Measurements from ENCODE around the gene TPPP2.
"Not testable (repeated sequence)": the region's sequence is repeated elsewhere in the genome, so short reads cannot be mapped to it uniquely, and the experiment has no call there.

The TPPP2 gene

DNA sequence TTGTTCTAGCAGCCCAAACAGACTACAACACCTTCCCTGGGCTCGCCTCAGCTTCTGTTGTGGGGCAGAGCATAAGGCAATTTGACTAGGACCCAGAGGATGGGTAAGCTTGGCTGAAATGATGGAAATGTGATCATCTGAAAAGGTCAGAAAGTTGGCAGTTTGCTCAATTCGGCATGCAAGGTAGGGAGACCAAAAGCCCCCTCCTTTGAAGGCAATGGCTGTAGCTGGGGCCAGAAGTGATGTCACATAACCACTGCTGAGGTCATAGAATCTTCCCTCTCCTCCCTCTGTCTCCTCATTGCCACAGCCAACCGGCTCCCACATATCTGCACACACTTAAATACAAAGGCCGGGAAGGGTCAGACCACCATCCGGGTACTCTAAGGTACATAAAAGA lies at the start of gene TPPP2:
TSS of gene TPPP2 (plus strand) at position 301 of the 400 bp plus-strand sequence. CDS start 365 bp downstream, outside the sequence.
- DNase-seq, result peak; percentile 7

DNA sequence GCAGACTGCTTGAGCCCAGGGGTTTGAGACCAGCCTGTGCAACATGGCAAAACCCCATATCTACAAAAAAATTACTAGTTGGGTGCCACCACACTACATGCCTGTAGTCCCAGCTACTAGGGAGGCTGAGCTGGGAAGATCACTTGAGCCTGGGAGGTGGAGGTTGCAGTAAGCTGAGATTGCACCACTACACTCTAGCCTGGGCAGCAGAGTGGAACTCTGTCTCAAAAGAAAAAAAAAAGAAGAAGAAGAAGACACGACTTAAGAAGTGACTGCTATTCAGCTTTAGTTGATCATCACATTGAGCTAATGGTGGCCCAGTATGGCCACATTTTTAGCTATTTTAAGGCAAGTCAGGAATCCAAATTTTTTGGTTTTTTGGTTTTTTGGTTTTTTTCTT lies 49.1 kb upstream of the TPPP2 start:
- DNase-seq, result no peak

DNA sequence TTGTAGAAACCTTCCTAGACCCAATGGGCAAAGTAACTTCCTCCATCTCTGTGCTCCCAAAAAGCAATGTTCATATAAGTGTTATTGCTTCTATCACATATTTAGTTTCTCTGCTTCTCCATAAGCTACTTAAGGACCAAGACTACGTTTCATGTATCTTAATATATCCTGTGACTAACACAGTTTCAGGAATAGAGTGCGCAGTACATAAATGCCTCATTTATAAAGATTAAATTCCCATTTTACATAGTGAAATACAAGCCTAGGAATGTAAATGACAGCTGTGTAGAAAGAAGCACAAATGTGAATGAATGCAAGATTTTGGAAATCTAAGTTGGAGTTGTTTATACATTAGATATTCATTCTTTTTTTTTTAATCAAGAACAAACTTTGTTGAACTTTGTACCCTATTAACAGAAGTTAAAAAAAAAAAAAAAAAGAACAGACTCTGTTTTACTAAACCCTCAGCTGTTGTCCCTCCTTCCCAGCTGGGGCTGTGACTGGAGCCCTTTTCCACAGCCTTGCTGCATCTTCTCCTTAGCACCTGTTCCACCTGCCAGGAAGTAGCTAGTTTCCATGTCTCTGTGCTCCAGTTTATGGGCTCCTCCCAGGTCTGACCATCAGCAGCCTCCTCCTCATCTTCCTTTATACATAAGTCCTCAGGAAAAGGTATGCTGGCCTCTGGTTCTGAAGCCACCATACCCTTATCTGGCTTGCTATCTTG lies 47.2 kb upstream of the TPPP2 start:
- DNase-seq, result no peak

DNA sequence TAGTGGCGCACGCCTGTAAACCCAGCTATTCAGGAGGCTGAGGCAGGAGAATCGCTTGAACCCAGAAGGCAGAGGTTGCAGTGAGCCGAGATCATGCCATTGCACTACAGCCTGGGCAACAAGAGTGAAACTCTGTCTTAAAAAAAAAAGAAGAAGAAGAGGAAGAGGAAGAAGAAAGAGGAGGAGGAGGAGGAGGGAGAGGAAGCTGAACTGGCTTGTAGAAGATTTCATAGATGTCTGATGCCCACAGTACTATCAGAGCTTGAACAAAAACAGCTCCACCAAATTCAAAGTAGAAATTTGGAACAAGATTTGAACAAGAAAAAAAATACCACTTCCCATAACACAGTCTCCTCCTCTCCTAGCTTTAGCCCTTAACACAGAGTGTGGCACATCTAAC lies 44.4 kb upstream of the TPPP2 start:
- not testable (repeated sequence) for DNase-seq

DNA sequence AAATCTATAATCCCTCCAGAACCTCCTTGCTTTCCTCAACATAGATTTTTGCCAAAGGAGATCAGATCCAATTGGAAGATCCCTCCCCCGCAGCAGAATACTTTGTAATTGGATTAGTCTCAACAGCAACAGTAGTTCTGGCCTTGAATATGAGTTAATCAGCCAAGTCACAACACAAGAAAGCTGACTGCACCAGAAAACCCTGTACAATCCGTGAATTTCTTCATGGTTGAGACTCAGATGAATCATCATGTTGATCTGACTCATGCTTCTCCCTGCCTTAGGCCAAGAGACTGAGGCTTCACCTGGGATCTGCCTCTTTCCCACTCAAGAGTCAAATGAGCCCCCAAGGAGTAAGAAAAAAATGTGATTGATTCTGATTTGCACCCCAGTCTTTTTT lies 43.2 kb upstream of the TPPP2 start:
- peak; percentile 68 for DNase-seq

DNA sequence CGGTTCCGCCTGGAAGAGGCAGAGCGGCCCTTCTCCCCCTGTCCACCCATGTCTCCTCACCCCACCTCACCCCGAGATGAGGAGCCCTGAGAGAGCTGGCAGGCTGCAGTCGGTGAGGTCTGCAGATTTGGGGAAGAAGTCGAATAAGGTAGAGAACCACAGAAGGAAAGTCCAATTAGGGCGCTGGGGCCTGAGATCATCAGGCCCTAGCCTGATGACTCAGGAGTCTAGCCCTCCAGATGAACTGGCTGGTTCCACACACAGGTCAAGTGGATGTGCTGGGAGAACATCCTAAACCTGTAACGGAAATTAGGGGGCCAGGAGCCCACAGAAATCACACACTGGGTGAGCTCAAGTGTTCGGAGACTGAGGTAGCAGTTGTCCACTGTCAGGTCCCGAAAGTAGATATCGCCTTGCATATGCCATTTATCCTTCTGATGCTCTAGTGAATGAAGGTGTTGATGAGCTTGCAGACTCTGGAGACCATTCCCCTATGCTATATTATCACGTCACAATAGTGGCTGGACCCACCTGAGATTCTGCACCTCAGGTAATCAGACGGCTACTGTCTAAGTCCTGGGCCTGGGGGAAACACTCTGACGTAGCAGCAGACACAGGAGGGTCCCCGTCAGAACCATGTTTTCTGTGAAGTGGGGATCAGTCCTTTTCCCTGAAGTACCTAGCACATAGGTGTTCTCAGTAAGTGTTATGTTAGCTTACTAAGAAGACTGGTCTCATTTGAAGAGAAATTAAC lies 41.1 kb upstream of the TPPP2 start:
- no peak for DNase-seq

DNA sequence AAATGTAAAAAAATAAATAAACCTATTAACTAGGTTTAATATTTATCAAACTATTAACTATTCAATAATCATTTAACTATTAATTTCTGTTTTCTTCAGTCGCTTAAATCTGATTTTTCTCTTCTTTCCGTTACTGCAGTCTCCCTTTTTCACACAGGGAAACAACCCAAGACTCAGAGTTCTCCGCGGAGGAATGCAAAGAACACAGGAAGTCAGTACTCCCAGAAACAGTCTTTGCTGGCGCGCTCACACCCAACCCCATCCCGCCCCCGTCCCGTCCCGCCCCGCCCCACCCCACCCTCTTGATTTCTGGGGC lies 40.6 kb upstream of the TPPP2 start:
- DNase-seq, result no peak

DNA sequence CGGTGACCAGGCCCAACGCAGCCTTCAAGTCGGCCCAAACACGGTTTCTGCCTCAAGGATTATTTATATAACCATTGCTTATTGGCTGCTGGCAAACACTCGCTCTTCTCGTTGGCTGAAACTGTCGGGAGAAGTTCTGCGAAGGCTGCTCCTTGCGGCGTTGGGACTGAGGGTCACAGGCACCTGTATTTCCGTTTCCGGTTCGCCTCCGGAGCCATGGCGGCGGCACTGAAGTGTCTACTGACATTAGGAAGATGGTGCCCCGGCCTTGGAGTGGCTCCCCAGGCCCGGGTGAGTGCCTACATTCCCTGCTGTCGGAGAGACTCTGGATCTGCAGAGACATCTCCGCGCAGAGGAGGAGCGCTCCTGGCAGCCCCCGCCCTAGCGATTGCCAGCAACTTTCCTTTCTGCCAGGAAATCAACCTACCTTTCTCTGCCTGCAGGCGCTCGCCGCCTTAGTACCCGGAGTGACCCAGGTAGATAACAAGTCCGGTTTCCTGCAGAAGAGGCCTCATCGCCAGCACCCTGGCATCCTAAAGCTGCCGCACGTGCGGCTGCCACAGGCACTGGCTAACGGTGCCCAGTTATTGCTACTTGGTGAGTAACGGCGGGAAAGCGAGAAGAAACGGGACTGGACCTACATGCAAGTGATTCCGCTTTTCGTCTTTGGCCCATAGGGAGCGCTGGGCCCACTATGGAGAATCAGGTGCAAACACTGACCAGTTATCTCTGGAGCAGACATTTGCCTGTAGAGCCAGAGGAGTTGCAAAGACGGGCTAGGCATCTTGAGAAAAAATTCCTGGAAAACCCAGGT lies 40.0 kb upstream of the TPPP2 start, which contains the start of gene METTL17:
TSS of gene METTL17 (plus strand) at position 194 of the 814 bp plus-strand sequence. CDS start at position 217, 23 bp downstream.
- peak; percentile 98 for DNase-seq

DNA sequence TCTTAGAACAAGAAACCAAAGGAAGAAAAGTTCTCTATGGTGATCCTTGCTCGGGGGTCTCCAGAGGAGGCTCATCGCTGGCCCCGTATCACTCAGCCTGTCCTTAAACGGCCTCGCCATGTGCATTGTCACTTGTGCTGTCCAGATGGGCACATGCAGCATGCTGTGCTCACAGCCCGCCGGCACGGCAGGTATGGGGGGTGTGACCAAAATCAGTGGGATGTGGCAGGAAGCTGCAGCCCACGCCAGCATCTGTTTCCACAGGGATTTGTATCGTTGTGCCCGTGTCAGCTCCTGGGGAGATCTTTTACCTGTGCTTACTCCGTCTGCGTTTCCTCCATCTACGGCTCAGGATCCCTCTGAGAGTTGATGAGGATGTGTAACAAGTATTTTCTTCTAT lies 33.5 kb upstream of the TPPP2 start:
- DNase-seq, result no peak

DNA sequence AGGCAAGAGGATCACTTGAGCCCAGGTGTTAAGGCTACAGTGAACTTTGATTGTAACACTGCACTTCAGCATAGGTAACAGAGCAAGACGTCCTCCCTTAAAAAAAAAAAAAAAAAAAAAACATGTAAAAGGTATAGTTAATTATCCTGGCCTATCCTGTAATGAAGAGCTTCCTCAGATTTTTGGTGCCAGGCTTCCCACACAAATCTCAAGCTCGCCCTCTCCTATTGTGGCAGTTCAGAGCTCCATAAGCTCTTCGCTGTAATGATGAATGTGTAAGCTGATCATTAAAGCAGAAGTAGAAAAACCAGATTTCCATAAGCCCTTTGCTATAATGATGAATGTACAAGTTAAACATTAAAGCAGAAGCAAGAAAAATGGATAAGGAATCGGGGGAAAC lies 32.9 kb upstream of the TPPP2 start:
- DNase-seq, result no peak

DNA sequence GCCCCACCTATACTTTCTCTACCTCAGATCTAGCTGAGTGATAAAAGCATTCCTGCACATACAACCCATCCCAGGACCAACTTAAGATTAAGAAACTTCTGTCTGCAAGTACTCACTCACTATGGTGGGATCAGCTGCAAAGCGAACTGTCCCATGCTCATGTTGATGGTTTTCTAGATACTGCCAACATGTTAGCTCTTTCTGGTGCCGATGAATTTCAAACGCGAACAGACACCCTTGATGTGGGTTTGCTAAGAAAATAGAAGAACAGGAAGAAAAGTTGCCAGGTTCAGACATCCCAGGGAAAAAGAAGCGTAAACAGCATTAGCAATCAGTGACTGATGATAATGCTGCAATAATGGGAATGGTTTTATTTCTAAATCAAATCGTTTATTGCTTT lies 32.5 kb upstream of the TPPP2 start:
- no peak for DNase-seq

DNA sequence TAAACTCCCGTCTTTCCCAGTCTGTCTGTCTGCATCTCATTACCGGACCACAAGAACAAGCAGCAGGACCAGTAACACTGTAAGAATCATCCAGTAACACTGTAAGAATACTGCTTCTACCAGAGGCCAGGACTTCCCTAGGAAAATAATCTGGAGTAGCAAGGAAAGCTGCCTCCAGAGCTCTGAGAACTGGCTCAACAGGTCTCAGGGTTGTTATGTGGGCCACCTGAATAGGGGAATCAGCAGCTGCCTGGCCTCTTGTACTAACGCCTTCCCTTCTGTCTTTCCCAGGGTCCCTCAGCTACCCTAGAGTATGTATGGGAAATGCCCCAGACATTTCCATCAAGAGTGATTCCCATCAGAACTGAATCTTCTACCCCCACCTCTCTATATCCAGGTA lies 31.9 kb upstream of the TPPP2 start:
- DNase-seq, result peak; percentile 82

DNA sequence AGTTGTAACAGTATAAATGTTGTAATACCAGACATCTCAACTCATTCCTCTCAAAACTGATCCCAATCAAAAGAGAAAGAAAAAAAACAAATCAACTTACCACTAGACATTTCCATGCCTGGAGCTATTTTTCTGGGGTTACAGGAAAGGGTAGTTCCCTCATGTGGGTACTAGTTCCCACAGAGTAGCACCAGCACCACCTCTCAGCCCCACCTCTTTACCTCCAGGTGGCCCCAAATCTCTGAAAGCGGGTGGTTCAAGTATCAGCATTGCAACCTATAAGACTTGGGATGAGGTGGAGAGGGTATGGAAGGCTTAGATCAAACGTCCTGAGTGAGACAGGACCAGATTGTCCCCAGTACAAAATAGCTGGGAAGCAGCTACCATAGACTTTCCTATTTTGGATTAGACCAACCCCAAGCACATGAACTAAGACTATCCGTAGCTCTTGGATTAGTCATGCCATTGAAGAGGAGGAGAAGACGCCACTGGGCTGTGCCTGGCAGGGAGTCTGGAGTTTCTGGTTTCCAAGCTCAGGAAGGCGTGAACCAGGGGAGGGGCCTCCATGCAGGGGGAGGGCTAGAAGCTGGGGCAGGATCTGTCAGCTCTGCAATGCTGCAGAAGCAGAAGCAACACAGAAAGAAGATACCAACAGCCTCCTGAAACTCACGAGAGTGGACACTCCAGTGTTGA lies 31.2 kb upstream of the TPPP2 start, which contains the start of gene SLC39A2:
TSS of gene SLC39A2 (plus strand) at position 620 of the 693 bp plus-strand sequence. CDS start 154 bp downstream, outside the sequence.
- DNase-seq, result peak; percentile 96

DNA sequence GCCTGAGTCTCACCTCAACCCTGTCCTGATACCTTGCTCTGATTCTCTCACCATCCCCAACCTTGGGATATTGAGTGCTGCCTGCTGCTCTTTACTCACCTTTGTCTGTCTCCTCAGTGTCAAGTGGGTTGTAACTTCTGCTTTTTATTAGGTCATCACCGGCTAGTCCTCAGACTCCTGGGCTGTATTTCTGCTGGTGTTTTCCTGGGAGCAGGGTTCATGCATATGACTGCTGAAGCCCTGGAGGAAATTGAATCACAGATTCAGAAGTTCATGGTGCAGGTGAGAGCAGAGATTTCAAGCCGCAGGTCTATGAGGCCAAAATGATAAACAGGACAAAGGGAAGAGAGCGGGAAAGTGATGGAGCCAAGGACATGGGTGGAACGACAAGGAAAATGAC lies 30.4 kb upstream of the TPPP2 start:
- no peak for DNase-seq

DNA sequence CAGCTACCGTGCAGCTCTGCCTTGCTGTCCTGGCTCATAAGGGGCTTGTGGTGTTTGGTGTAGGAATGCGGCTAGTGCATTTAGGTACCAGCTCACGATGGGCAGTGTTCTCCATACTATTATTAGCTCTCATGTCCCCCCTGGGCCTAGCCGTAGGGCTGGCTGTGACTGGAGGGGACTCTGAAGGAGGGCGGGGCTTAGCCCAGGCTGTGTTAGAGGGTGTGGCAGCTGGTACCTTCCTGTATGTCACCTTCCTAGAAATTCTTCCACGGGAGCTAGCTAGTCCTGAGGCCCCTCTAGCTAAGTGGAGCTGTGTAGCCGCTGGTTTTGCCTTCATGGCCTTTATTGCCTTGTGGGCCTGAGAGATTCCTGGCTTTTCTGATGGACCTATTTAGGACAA lies 28.8 kb upstream of the TPPP2 start:
- no peak for DNase-seq

DNA sequence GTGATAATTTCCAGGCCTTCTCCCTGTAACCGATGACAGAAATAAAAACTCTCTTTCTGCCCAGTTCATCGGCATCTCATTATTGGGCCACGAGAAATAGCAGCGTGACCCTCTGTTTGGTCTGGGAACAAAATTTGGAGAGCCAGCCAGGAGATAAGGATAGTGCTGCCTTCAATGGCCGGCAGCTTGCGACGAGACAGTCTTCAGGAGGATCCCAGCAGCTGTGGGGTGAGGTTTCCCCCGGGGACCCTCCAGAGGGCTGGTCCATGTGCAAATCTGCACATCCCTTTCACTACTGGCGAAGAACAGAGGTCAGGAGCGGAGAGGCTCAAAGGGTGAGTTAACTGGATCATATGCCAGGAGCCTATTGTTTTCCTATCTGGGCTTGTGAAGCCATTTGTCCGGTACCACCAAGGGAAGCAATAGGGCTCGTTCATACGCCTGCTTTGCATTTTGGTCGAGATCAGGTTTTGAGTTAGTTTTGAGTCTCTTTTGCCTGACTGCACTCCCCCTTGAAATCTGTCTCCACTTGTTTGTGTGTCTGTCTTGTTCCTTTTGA lies 26.1 kb upstream of the TPPP2 start:
- no peak for DNase-seq

DNA sequence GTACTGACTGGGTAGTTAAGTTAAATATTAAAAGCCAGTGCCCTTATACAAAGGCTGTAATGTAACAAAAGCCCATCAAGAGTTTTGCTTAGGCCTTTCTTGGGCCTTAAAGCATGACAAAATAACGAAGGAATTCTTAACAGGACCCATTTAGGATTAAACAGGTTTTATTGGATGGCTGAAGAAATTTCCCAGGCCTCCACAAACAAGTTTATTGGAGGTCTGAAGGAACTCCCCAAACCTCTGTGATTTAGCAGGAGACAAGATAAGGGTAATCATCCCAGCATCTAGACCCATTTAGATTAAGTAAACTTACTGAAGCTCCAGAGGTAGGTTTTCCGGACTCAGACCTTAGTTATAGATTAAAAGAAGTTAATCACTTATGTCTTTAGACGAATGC lies 20.3 kb upstream of the TPPP2 start:
- DNase-seq, result not testable (repeated sequence)

DNA sequence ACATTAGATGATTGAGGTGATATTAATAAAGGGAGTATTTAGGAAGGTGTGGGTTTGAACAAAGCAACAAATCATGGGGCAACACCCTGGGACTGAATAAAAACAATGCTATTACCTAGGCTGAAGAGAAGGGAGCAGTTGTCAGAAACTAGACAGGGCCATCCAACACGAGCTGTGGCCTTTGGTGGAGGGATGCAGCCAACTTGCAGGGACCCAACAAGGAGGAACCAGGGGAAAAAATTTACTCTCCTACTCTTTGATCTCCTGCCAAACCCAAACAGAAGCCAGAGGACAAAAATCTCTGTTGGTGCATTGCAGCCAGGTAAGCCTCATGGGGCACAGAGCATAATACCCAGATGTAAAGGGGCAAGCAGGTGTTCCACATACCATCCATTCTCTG lies 18.9 kb upstream of the TPPP2 start:
- peak; percentile 15 for DNase-seq

DNA sequence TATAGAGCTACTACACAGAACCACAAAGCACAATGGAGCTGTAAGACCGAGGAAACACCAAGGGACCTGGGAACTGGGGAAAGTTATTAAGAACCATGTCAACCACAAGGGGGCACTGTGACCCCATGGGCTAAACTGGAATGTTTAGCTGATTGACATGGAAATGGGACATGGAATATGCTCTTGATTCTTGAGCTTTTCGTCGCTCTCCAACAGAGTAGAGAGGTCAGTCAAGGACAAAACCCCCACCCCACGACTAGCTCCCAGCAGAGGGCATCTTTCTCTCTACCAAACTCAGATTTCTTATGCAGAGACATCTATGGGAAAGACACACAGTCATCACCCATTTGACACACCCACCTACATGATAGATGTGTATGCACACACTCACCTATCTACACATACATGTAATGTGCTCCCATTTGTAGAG lies 15.2 kb upstream of the TPPP2 start:
- DNase-seq, result peak; percentile 91

DNA sequence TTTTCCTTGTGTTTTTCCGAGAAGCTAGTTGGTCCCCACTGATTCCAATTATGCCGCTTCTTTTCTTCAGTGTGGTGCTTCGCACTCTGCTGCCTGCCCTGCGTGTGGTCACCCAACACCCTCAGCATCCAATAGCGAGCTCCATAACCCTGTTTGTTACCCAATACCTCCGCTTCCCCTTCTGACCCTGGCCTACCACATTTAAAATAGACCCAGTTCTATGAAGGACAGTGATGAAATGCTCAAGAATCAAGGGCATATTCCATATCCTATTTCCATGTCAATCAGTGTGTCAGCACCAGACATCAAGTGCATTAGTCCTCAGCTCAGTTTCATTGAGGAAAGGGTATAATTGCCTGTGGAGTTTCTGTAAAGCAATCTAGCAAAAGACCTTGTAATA lies 14.7 kb upstream of the TPPP2 start:
- no peak for DNase-seq

DNA sequence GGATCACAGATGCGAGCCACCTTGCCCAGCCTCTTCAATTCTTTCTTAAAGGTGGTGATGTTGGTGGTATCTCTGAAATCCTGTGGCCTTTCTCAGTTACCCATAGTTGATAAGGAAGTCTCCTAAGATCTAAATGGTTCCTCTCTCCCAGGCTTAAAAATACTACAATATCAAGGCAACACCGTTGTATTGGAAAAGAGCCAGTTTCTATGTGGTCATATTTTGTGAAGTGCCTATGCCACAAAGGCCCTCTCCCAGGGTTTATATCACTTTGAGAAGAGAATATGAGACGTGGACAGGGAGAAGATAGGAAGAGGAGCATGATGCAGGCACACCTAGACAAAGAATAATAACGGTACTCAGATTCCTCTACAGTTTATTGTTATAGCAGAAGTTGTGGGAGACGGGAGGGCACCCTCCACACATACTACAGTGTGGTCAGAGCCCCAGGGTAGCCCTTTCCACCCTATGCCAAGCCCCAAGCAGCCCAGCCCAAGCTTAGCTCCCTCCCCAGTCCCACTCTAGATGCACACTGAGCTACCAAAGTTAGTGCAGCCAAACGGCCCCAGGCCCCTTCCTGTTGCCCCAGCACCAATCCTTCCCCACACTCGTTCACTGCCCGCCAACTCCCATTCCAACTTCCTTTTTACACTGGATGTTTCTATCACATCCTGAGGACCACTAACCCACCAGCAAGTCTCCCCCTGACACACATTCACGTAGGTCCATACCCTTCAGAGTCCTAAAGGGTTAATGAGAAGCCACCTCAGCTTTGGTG lies 13.4 kb upstream of the TPPP2 start:
- no peak for DNase-seq

All from islet precursor cell (in vitro differentiated cells).